Astrocyte of the spinal cord (primary cell): Measurements from ENCODE around the gene ZIC4.
A peak's percentile ranks its signal among the peaks of the same experiment; 100 is the strongest.

Experiments
- DNase-seq: peaks from one replicate; pipeline ENCODE4 v3.0.0; 2011; ENCODE audit warnings: low read depth, low spot score
- H3K4me3 ChIP-seq: 2 replicates; pipeline ENCODE4 v1.5.1; 2011; ENCODE audit warnings: low read depth, mild to moderate bottlenecking, low read length, moderate library complexity
- in situ Hi-C: cut with HindIII; loops from 2 replicates; pipeline ENCODE4 v1.10.0; 2017; ENCODE audit warnings: low sequenced_read_pairs
- TF ChIP-seq, protein P1 (sequence below): IDR thresholded peaks from 2 replicates; pipeline ENCODE4 v1.5.1; 2012; ENCODE audit warnings: low read depth, mild to moderate bottlenecking, low read length, inconsistent platforms

The ZIC4 gene

DNA sequence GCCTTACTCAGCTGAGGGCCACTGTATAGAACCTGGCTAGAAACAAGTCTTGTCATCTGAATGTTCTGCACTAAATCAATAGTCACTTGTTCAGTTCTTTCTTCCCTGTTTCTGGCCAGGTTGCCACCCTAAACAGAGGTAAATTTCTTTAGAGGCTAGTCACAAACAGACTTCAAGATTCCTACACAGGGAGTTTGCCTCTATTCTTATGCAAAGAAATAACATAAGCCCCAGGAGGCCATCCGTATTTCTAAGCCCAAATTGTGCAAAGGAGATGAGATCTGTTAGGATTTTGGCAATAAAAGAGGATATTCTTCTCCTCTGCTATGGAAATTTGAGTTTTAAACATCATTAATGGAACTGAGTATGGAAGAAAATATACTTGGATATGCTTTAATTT, 4.9 kb downstream of the ZIC4 start:
- in situ Hi-C loops: no loop called here
- no peak for DNase-seq
- H3K4me3 ChIP-seq: no peak overlapping the region
- TF ChIP-seq, protein P1, sequence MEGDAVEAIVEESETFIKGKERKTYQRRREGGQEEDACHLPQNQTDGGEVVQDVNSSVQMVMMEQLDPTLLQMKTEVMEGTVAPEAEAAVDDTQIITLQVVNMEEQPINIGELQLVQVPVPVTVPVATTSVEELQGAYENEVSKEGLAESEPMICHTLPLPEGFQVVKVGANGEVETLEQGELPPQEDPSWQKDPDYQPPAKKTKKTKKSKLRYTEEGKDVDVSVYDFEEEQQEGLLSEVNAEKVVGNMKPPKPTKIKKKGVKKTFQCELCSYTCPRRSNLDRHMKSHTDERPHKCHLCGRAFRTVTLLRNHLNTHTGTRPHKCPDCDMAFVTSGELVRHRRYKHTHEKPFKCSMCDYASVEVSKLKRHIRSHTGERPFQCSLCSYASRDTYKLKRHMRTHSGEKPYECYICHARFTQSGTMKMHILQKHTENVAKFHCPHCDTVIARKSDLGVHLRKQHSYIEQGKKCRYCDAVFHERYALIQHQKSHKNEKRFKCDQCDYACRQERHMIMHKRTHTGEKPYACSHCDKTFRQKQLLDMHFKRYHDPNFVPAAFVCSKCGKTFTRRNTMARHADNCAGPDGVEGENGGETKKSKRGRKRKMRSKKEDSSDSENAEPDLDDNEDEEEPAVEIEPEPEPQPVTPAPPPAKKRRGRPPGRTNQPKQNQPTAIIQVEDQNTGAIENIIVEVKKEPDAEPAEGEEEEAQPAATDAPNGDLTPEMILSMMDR: no peak

DNA sequence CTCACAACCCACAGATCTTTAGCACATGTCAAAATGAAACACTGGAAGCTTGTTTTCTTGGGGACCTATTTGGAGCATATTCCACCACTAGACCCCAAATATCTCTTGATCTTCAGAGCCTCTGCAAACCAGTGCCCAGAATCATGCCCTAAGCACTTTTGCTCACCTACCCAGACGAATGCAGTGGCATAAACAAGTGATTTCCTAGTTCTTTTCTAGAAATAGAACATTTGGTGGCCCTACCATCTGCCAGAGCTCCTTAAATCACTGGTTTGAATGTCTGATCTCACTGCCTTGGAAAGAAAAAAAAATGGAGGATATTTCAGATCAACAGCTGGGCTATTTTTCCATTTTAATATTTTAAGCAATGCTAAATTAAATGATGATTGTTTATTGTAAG, 5.3 kb downstream of the ZIC4 start:
- TF ChIP-seq, protein P1: no peak
- in situ Hi-C loops: no loop called here
- DNase-seq: no peak
- H3K4me3 ChIP-seq: no peak overlapping the region

DNA sequence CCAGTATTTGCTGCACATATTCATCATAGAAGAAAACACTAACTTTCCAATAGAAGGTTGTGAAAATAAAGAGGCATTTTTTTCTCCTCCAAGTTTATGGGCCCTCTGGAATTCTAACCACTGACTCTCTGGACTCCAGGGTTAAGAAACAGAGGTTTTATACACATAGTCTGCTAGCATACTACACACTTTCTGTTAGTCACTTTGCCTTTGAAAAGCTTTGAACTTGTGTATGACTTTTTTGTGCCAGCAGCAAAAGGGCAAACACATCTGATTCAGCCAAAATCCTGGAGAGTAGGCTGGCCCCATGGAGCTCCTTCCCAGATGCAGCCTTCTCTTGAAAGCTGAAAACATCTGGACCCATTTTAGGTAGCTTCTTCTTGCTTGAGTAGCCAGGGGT, 6.2 kb downstream of the ZIC4 start:
- no peak overlapping the region for H3K4me3 ChIP-seq
- in situ Hi-C loops: no loop called here
- peak; percentile 48 for DNase-seq
- TF ChIP-seq, protein P1: no peak

DNA sequence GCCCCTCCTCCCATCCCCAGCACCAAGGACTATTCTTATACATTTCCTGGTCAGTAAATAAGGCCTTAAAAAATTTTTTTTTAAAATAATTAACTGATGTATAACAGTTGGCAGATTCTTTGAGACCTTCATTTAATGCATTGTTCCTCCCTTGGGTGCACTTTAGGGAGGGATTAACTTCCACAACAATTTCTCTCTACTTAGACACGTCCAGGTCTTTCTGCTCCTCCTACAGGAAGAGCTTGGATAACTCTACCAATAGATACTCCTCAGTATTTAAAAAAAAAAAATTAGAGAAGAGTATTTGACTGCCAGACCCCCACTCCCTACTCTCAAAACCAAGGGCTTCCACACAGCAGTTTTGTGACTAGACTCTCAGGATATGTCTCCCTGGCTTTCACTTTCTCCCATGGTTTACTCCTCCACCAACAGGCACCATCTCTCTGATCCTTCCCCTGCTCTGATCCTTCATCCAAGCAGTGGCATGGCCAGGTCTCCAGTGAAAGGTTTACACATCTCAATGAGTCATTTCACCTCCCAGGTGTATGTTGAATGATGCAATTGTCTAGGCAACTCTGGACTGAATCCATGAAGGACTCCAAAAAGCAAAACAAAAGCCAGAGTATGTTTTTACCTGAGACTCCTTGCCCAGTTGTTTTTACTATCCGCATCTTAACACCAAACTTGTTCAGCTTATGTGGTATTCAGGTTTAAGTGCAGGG, 7.4 kb downstream of the ZIC4 start:
- peak; percentile 57 for DNase-seq
- H3K4me3 ChIP-seq: peak overlapping the region; percentile 61
- TF ChIP-seq, protein P1: no peak
- in situ Hi-C loops: loop anchor here (25.0 kb wide), 2 partner anchors 587 to 688 kb away; no protein-coding TSS in a partner anchor

DNA sequence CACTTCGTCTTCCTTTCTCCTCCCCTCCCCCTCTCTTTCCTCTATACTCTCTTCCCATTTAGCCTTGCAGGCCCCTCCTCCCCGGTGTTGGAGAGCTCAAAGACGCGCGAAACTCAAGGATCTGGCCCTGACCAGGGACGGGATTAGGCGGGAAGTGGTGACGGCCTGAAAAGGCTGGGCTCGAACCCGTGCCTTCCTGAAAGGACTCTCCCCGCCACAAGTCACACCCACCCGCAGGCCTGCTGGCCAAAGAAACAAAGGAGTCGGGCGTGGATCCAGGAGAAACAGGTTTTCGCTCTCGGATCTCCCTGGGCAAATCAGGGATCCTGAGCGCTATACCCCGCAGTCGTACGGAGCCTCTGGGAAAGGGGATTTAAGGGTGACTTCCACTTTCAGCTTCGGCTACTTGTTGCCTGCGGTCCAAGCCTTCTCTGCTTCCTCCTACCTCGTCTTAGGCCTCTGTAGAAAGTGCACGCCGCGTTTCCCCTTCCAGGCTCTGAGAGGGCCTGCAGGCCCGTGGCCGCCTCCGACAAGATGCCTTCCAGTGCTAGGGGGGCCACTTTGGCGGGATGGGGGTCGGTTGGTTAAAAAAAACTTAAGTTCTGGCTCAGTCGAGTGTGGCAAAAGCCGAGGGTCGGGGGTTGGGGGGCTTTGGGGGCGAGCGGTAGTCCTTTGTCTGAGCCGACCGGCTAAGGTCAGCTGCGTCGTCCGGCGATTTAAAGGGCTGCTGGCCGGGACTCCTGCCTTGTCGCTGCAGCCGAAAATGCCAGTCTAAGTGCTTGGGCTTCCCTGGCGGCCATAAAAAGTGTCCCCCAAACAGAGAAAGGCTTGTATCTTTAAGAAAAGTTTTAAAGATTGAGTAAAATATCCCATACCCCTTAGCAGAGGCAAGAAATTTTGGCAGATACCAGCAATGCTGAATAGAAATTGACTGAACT, 8.2 kb downstream of the ZIC4 start:
- TF ChIP-seq, protein P1: no peak
- peak overlapping the region; percentile 61 for H3K4me3 ChIP-seq
- peak; percentile 68 for DNase-seq
- in situ Hi-C loops: loop anchor here (25.0 kb wide), 2 partner anchors 586 to 689 kb away; no protein-coding TSS in a partner anchor

DNA sequence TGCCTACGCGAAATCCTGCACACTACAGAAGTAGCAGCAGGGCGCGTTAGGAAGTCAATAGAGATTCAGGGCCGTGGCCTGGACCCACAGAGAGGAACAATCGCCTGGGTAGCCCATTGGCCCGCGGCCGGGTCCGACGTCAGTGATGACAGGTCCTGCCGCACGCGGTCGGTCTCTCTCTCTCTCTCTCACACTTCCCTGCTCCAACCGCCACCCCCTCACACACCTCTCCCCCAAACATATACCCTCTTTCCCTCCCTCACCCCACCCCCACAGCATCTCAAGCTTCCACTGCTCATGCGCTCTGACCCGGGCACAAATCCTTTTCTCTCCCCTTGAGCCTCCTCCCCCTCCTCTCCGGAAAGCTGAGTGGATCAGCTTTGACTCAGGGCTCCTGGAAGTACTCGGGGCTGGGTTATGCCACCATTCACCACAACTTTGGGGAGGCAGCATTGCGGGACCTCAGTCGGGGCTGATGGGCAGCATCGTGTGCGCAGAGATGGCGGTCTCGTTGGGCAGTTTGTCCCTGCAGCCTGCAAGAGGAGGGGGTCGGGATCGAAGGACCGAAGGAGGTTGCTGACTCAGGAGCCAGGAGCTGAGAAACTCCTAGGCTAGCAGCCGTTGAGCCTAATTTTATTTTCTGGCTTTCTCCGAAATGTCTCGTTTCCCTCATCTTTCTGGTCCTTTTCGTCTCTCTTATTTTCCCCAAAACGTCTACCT, 9.0 kb downstream of the ZIC4 start:
- DNase-seq: peak; percentile 99
- peak overlapping the region; percentile 61 for H3K4me3 ChIP-seq
- in situ Hi-C loops: loop anchor here (25.0 kb wide), 2 partner anchors 585 to 690 kb away; no protein-coding TSS in a partner anchor
- TF ChIP-seq, protein P1: peak; percentile 31
